ENCODE data around the gene COPZ1. TPM values are rescaled to one million over a fixed set of nuclear protein-coding genes. Genes with fewer than 3 reads are reported as not detected.

Gene COPZ1, protein sequence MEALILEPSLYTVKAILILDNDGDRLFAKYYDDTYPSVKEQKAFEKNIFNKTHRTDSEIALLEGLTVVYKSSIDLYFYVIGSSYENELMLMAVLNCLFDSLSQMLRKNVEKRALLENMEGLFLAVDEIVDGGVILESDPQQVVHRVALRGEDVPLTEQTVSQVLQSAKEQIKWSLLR
- total RNA-seq = 100 to 1,000 TPM in 1 of 3 donors, 10 to 100 TPM in 2; 70.9 to 109 (median 90.1) TPM

DNA sequence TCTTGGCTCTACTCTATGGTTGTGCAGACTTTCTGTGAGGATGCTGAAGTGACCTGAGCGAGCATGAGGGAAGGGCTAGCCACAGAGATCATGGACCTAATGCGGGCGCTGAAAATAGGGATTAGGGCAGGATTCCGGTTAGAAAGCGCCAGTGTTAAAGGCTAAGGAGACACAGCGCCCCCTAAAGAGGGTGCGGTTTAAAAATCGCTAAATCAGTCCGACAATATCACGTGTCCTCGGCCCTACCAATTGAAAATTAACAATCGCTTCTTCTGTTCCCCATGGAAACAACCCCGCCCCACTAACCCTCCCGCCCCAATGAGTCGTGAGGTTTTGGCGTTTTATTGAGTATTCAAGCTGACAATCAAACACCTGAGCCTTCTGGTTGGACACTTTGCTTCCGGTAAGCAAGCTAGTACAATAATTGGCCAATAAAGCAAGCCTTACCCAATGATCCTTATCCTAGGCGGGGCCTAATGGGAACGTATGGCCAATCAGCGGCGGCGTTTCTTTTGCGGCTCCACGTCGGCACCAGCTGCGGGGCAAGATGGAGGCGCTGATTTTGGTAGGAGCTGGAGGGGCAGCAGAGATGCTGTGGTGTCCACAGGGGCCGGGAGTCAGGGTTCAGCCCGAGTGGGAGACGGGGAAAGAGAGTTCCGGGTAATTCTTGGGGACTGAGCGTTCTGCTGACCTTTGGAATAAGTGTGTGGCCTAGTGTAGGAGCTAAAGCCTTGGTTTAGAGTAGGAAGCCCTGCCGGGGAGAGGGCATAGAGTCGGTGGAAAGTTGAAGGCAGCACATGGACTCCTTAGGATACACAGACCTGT, at the start of gene COPZ1:
TSS of gene COPZ1 (plus strand) at position 515 of the 825 bp plus-strand sequence. CDS start at position 548, 33 bp downstream.
- peak within 1 kb of the TSS; percentile 88 to 89 for H3K27ac ChIP-seq
- no peaks in the 10 kb centered on the region for H3K27me3 ChIP-seq
- intact Hi-C loops (cut with DNase I; ENCODE audit: low total_unique reads) = no loop called here
- H3K36me3 ChIP-seq = no peaks in the 10 kb centered on the region
- peak; percentile 93 to 99 for DNase-seq (ENCODE audit: low spot score in 2 of 2)
- H3K4me3 ChIP-seq = peak within 1 kb of the TSS; percentile 59 to 84 (median 63)
- no peaks in the 10 kb centered on the region for H3K9me3 ChIP-seq
- no peaks in the 10 kb centered on the region for H3K4me1 ChIP-seq
- TF ChIP-seq POLR2A (IDR thresholded peaks at IDR 0.05) (peak; percentile 80), POLR2AphosphoS5 (IDR thresholded peaks at IDR 0.05) (peak; percentile 74 to 96 (median 88))
- TF ChIP-seq, protein P1, sequence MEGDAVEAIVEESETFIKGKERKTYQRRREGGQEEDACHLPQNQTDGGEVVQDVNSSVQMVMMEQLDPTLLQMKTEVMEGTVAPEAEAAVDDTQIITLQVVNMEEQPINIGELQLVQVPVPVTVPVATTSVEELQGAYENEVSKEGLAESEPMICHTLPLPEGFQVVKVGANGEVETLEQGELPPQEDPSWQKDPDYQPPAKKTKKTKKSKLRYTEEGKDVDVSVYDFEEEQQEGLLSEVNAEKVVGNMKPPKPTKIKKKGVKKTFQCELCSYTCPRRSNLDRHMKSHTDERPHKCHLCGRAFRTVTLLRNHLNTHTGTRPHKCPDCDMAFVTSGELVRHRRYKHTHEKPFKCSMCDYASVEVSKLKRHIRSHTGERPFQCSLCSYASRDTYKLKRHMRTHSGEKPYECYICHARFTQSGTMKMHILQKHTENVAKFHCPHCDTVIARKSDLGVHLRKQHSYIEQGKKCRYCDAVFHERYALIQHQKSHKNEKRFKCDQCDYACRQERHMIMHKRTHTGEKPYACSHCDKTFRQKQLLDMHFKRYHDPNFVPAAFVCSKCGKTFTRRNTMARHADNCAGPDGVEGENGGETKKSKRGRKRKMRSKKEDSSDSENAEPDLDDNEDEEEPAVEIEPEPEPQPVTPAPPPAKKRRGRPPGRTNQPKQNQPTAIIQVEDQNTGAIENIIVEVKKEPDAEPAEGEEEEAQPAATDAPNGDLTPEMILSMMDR (IDR thresholded peaks at IDR 0.05) = peak; percentile 7 to 57 (median 53)

DNA sequence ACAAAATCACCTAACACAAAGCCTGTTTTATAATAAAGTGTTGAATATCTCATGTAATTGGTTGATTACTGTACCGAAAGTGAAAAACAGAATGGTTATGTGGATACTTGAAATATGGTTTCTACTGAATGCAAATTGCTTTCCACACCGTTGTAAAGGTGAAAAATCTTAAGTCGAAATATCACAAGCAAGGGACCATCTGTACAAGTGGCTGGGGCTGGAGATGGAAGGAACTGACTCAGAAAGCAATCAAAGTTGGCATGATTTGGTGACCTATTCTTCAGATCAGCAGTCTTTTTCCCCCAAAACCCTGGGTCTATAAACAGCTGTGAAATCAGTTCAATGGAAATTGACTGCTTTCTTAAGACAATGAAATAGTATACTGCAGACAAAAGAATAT, 48.6 kb upstream of the COPZ1 start:
- no peaks in the 10 kb centered on the region for H3K27me3 ChIP-seq
- TF ChIP-seq, protein P1 (IDR thresholded peaks at IDR 0.05) = no peak
- TF ChIP-seq POLR2AphosphoS5 (IDR thresholded peaks at IDR 0.05) (no peak), POLR2A (IDR thresholded peaks at IDR 0.05) (no peak)
- no peak for DNase-seq (ENCODE audit: low spot score in 2 of 2)
- no peak overlapping the region for H3K27ac ChIP-seq
- intact Hi-C loops (cut with DNase I; ENCODE audit: low total_unique reads) = no loop called here
- no peaks in the 10 kb centered on the region for H3K9me3 ChIP-seq
- H3K36me3 ChIP-seq = no peaks in the 10 kb centered on the region
- H3K4me3 ChIP-seq = no peak overlapping the region
- peaks cover 0 to 14% of the 10 kb centered on the region in 2 donors for H3K4me1 ChIP-seq

DNA sequence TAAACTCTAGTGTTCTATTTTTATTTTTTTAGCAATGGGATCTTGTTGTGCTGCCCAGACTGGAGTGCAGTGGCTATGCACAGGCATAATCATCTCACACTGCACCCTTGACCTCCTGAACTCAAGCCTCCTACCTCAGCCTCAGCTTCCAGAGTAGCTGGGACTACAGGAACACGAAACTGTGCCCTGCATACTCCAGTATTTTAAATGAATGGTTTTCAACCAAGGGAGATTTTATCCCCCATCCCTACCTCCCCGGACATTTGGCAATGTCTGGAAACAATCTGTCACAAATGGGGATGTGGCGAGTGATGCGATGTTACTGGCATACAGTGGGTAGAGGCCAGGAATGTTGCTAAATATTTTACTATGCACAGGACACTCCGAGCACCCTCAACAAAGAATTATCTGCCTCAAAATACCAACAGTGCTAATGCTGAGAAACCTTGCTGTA, 47.1 kb upstream of the COPZ1 start:
- Histone ChIP-seq H3K9me3 (no peaks in the 10 kb centered on the region), H3K27ac (peak overlapping the region; percentile 93 to 96), H3K4me1 (peaks cover 0 to 22% of the 10 kb centered on the region in 2 donors), H3K36me3 (no peaks in the 10 kb centered on the region), H3K4me3 (peak overlapping the region in 1 of 3 donors; percentile 39), H3K27me3 (no peaks in the 10 kb centered on the region)
- TF ChIP-seq POLR2AphosphoS5 (IDR thresholded peaks at IDR 0.05) (no peak), POLR2A (IDR thresholded peaks at IDR 0.05) (no peak)
- TF ChIP-seq, protein P1 (IDR thresholded peaks at IDR 0.05) = no peak
- DNase-seq (ENCODE audit: low spot score in 2 of 2) = no peak
- intact Hi-C loops (cut with DNase I; ENCODE audit: low total_unique reads) = no loop called here

DNA sequence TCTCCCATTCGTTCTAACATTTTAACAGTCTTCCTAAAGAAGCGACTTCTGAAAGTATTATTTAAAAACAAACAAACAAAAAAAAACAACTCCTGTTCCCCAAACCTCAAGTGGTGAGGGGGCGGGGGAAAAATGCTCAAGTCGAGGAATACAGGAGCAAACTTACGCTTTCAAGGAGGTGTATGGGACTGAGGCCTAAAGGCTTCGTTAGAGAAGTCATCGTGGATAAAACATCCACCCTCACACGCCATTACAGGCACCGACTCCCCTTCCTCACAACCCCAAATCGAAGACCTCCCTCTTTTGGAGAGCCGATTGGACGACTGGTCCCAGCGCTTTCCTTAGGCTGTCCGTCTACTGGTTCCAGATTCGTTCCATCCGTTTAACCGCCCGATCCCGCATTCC, 45.7 kb upstream of the COPZ1 start:
- intact Hi-C loops (cut with DNase I; ENCODE audit: low total_unique reads) = no loop called here
- Histone ChIP-seq H3K4me1 (peaks cover 3 to 34% of the 10 kb centered on the region in 2 donors), H3K36me3 (no peaks in the 10 kb centered on the region)

More for the DNA sequence above, 45.7 kb upstream of the COPZ1 start:
- Histone ChIP-seq H3K27ac (peak overlapping the region; percentile 93 to 96), H3K9me3 (no peaks in the 10 kb centered on the region), H3K4me3 (peak overlapping the region; percentile 76 to 79 (median 76)), H3K27me3 (no peaks in the 10 kb centered on the region)
- no peak for DNase-seq (ENCODE audit: low spot score in 2 of 2)
- TF ChIP-seq, protein P1 (IDR thresholded peaks at IDR 0.05) = no peak
- TF ChIP-seq POLR2A (IDR thresholded peaks at IDR 0.05) = peak; percentile 47
- no peak for TF ChIP-seq POLR2AphosphoS5 (IDR thresholded peaks at IDR 0.05)

All from breast epithelium (tissue), 4 donors.